ENCODE measurements around the gene KRT8.

The KRT8 gene

GRCh38 chr12:52904509-52905300, at the start of gene KRT8:
TSS of gene KRT8 (minus strand) at chr12:52905076. CDS start at chr12:52904981, 95 bp downstream.
- DNase-seq (ENCODE audit: low spot score) = peak; percentile 99

GRCh38 chr12:52953181-52953841, 48.4 kb upstream of the KRT8 start:
- peak; percentile 26 for DNase-seq (ENCODE audit: low spot score)

- DNase-seq (ENCODE audit: low spot score) = peak; percentile 30
Measured at GRCh38 chr12:52952076-52952801, 47.4 kb upstream of the KRT8 start.

GRCh38 chr12:52951640-52952039, 46.8 kb upstream of the KRT8 start:
- no peak for DNase-seq (ENCODE audit: low spot score)

GRCh38 chr12:52951126-52951525, 46.2 kb upstream of the KRT8 start:
- no peak for DNase-seq (ENCODE audit: low spot score)

GRCh38 chr12:52950553-52950952, 45.7 kb upstream of the KRT8 start:
- DNase-seq (ENCODE audit: low spot score) = no peak

- DNase-seq (ENCODE audit: low spot score) = peak; percentile 98
Measured at GRCh38 chr12:52949413-52950331, 44.8 kb upstream of the KRT8 start.

GRCh38 chr12:52947738-52948423, 43.0 kb upstream of the KRT8 start:
- DNase-seq (ENCODE audit: low spot score) = no peak

GRCh38 chr12:52946797-52947547, 42.1 kb upstream of the KRT8 start:
- DNase-seq (ENCODE audit: low spot score) = no peak

- no peak for DNase-seq (ENCODE audit: low spot score)
Measured at GRCh38 chr12:52946334-52946733, 41.5 kb upstream of the KRT8 start.

GRCh38 chr12:52945389-52946232, 40.7 kb upstream of the KRT8 start:
- DNase-seq (ENCODE audit: low spot score) = peak; percentile 79

GRCh38 chr12:52944683-52945388, 40.0 kb upstream of the KRT8 start:
- DNase-seq (ENCODE audit: low spot score) = no peak

- no peak for DNase-seq (ENCODE audit: low spot score)
Measured at GRCh38 chr12:52942901-52943181, 38.0 kb upstream of the KRT8 start.

GRCh38 chr12:52942066-52942900, 37.4 kb upstream of the KRT8 start:
- DNase-seq (ENCODE audit: low spot score) = no peak

GRCh38 chr12:52929538-52929937, 24.7 kb upstream of the KRT8 start:
- DNase-seq (ENCODE audit: low spot score) = no peak

GRCh38 chr12:52927964-52928363, 23.1 kb upstream of the KRT8 start:
- no peak for DNase-seq (ENCODE audit: low spot score)

GRCh38 chr12:52926596-52927234, 21.8 kb upstream of the KRT8 start:
- DNase-seq (ENCODE audit: low spot score) = peak; percentile 50
